Fibroblast of skin of left quadriceps (primary cell): ENCODE data around the gene BNIPL.

Experiments used
- DNase-seq, 2 experiments: peaks; one replicate each; pipeline ENCODE4 v3.0.0-alpha.2; 2013; ENCODE audit warnings: low read depth in 2 of 2

Gene BNIPL

DNA sequence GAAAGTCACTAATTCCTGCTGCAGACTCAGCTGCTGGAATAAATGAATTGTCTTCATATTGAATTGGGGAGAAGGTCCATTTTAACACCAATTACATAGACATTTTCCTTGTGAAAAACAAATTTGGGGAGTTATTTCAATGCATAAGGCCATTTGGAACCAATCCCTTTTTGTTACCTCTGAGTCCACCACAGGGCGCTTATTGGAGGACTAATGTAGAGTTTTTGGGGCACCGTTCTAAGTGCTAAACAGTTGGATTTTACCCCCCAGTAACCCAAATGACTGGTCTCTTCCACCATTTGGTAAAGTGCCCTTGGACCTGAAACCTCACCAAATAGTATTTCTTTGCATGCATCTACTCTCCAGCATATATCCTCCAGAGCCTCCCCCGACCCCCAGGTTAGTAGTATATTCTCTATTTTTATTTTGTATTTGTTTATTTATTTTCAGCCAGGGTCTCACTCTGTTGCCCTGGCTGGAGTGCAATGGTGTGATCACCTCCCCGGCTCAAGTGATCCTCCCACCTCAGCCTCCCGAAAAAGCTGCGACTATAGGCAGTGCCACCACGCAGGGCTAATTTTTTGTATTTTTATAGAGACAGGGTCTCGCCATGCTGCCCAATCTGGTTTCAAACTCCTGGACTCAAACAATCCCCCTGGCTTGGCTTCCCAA is 26.6 kb upstream of the BNIPL start:
- no peak for DNase-seq

DNA sequence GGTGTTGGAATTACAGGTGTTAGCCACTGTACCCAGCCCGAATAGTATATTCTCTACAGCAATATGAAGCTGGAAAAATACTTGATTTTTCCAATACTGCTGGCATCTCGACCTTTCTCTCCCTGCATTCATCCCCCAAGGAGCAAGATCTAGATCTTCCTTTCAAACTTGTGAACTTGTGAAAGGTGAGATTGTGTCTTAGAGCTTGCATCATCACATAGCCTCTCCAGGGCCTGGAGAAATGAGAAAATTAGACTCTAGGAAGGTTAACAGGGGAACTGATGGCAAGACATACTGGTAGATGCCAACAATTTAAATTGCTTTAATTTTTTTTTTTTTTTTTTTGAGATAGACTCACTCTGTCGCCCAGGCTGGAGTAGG is 26.1 kb upstream of the BNIPL start:
- no peak for DNase-seq

DNA sequence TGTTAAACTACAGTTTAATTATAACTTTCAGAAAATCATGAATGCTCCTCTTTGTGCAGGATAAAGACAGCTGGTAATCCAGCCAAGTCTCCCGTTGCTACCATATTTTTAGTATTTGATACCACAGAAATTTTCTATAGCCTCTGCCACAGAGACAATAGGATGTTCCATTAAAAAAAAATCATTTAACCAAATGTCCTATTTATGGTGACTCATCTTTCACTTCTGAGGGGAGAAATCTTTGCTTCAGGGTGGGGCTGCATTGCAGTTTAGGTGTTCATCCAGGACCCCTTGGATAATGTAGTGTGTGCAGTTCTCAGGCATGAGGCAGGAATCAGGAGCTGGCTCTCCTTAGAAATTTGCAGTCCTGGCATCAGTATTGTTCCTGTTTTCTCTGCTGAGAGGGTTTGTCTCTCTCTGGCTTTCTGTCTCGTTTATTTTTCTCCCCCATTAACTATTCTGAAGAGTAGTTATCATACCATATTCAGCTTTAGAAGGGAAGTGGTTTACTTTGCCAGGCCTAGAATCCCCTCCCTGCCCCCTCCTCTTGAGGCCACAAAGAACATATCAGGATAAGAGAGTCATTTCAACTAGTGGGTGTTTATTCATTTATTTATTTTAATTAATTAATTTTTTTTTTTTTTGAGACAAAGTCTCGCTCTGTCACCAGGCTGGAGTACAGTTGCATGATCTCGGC is 25.1 kb upstream of the BNIPL start:
- DNase-seq = no peak

DNA sequence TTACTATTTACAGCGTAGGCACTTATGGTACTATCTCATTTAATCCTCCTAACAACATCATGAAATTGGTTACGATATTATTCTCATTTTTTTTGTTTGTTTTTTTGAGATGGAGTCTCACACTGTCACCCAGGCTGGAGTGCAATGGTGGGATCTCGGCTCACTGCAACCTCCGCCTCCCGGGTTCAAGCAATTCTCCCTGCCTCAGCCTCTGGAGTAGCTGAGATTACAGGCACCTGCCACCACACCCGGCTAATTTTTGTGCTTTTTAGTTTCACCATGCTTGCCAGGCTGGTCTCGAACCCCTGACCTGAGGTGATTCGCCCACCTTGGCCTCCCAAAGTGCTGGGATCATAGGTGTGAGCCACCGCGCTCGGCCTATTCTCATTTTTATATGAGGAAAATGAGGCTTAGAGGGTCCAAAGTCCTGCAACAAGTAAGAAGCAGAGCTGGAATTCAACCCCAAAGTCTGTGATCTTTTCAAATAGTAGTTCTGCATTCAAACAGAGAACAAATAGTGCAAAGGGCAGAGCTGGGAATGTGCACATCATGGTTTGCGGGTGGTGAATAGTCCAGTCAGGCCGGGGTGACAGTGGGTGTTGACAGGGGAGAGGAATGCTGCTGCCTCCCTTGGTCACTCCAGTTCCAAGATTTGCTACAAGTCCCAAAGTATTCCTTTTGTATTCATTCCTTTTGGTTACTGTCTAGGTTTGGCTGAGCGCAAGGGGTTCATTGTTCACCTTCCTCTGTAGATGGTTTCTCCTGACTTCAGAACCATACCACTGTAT is 23.5 kb upstream of the BNIPL start:
- no peak for DNase-seq

DNA sequence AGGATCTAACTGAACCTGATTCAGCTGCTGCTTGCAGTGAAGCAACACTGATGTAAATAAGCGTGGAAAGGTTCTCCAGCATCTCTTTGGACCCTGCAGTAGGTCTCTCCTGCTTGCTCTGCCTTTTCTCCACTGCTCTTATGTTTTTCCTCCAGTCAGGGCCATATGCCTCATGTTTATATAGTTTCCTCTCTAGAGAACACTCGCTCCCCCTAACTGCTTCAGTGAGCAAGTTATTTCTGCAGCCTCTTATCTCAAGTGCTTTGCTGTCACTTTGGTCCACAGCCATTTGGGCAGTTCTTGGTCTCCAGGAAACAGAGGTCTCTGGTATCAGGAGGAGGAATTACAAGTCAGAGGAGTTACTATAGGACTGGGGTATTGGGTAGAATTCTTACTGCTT is 22.9 kb upstream of the BNIPL start:
- DNase-seq = no peak

DNA sequence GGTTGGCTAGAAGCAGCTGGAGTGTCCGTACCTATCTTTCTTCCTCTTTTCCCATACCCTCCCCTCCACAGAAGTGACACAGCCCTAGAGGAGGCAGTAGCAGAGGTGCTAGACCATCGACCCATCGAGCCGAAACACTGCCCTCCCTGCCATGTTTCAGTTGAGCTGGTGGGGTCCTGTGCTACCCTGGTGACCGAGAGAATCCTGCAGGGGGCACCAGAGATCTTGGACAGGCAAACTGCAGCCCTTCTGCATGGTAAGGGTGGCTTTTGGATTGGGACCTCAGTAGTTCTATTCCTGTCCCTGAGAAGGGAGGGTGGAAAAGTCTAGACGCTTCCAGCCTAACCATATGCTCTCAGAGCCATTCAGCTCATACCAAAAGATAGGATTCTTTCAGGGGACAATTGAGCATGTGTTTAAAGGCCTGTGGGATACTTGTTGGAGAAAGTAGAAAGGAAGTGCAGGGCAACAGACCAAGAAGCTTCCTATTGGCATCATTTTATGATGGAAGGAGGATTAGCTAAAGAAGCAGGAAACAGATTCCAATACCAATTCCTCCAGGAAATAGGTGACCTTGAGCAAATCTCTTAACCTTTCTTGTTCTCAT is 11.7 kb upstream of the BNIPL start:
- no peak for DNase-seq

DNA sequence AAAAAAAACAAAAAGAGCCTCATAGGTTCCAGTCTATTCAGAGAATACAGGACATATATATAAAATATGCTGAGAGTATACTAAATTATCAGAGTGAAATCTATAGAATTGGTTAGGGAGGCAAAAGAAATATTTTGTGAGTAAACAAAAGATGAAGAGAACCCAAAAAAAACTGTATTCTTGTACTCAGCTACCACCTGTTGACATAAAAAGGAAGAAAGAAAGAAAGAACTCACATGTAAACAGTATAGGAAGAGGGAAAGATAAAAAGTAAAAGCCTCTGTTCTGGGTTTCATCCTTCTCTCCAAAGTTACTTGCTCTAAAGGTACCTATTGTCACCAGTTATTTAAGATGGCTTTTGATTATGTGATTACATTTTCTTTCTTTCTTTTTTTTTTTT is 9.9 kb upstream of the BNIPL start:
- DNase-seq = no peak

DNA sequence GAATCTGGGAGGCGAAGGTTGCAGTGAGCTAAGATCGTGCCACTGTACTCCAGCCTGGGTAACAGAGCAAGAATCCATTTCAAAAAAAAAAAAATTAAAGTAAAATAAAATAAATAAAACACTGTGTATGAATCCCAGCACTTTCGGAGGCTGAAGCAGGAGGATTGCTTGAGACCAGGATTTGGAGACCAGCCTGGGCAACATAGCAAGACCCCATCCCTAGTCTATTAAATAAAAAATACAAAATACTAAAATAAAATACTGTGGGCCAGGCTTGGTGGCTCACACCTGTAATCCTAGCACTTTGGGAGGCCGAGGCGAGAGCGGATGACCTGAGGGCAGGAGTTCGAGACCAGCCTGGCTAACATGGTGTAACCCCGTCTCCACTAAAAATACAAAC is 4.2 kb upstream of the BNIPL start:
- no peak for DNase-seq

DNA sequence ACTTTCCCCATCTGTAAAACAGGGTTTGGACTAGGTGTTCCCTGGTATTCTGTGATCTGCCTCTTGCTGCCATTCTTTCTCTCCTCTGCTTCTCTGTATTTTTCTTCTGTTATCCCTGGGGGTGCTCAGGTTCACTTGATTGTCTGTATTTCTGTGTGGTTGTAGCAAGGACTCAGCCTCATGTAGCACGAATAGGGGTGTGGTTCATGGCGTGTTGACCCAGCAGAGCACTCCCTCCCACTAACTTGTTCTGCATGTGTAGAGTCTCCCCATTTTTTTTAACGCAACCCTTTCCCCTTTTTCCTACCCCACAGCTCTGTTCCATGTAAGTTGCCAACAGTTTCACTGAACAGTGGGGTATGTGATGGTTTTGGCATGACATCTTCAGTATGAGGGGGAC is 1.2 kb upstream of the BNIPL start:
- no peak for DNase-seq

DNA sequence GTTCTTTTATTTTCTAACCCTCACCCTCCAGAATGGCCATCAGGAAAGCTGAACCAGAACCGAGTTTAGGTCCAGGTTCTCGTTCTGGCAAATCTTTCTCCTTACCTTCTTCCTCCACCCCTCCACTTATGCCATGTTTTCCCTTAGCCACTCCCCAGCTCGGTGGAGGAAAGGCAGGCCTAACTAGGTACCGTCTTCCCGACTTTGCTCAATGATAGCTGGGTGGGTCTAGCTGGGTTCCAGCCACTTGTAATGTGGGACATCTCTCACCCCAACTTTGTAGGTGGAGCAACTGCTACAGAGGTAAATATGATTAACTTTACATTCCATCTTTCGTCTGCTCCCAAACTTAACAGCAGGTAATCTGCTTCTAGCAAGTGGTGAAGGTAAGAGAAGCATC is 646 bp downstream of the BNIPL start:
- no peak for DNase-seq

DNA sequence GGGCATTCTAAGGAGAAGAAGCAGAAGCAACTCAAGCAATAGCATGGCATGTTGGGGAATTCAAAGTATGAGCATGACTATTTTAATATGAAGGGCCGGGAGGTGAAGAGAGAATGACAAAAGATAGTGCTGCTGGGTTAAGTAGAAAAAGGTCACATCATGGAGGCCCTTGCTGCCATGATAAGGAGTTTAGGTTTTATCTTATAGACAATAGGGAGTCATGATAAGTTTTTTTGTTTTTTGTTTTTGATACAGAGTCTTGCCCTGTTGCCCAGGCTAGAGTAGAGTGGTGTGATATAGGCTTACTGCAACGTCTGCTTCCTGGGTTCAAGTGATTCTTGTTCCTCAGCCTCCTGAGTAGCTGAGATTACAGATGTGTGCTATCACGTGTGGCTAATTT is 3.1 kb downstream of the BNIPL start:
- DNase-seq = no peak

DNA sequence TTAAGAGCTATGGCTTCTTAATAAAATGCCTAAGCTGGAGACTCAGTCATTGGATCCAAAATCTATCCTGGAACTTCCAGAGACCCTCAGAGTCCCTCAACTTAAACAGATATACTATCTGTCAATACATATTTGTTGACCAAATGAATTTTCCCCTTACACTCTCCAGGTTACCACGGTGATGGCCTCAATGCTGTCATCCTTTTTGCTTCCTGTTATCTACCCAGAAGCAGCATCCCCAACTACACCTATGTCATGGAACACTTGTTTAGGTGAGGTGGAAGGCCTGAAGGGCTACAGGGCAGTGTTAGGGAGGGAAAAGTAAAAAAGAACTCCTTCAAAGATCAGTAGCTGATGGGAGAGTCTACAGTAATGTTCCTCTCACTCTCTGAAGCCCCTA is 6.8 kb downstream of the BNIPL start:
- DNase-seq = no peak

DNA sequence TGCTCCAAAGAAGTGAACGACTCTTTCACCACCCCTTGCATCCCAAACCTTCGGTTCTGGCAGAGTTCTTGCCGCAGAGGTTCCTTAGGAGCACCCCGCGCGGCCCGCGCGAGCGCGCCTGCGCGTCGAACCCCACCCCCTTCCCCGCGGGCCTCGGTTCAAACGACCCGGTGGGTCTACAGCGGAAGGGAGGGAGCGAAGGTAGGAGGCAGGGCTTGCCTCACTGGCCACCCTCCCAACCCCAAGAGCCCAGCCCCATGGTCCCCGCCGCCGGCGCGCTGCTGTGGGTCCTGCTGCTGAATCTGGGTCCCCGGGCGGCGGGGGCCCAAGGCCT is 11.2 kb downstream of the BNIPL start, which contains the start of gene C1orf56:
C1orf56 (plus strand) TSS at position 161 of the 334 bp plus-strand sequence; CDS start at position 258, 97 bp downstream.
- DNase-seq = peak in 1 of 2 experiments; percentile 38

DNA sequence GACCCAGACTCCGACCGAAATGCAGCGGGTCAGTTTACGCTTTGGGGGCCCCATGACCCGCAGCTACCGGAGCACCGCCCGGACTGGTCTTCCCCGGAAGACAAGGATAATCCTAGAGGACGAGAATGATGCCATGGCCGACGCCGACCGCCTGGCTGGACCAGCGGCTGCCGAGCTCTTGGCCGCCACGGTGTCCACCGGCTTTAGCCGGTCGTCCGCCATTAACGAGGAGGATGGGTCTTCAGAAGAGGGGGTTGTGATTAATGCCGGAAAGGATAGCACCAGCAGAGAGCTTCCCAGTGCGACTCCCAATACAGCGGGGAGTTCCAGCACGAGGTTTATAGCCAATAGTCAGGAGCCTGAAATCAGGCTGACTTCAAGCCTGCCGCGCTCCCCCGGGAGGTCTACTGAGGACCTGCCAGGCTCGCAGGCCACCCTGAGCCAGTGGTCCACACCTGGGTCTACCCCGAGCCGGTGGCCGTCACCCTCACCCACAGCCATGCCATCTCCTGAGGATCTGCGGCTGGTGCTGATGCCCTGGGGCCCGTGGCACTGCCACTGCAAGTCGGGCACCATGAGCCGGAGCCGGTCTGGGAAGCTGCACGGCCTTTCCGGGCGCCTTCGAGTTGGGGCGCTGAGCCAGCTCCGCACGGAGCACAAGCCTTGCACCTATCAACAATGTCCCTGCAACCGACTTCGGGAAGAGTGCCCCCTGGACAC is 11.7 kb downstream of the BNIPL start:
- no peak for DNase-seq

DNA sequence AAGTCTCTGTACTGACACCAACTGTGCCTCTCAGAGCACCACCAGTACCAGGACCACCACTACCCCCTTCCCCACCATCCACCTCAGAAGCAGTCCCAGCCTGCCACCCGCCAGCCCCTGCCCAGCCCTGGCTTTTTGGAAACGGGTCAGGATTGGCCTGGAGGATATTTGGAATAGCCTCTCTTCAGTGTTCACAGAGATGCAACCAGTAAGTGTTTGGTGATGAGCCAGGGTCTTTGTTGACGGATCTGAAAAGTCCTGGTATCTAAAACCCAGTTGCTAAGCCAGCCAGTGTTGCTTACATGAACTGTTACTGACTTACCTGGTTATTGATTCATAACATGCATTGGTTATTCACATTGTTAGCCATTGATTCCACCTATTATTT is 12.3 kb downstream of the BNIPL start:
- no peak for DNase-seq

DNA sequence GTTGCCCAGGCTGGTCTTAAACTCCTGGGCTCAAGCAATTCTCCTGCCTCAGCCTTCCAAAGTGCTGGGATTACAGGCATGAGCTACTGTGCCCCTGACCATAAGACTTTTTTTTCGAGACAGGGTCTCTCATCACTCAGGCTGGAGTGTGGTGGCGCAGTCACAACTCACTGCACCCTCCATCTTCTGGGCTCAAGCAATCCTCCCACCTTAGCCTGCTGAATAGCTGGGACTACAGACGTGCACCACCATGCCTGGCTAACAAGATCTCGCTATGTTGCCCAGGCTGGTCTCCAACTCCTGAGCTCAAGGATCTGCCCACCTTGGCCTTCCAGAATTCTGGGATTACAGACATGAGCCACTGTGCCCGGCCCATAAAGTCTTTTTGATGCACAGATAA is 13.1 kb downstream of the BNIPL start:
- no peak for DNase-seq

DNA sequence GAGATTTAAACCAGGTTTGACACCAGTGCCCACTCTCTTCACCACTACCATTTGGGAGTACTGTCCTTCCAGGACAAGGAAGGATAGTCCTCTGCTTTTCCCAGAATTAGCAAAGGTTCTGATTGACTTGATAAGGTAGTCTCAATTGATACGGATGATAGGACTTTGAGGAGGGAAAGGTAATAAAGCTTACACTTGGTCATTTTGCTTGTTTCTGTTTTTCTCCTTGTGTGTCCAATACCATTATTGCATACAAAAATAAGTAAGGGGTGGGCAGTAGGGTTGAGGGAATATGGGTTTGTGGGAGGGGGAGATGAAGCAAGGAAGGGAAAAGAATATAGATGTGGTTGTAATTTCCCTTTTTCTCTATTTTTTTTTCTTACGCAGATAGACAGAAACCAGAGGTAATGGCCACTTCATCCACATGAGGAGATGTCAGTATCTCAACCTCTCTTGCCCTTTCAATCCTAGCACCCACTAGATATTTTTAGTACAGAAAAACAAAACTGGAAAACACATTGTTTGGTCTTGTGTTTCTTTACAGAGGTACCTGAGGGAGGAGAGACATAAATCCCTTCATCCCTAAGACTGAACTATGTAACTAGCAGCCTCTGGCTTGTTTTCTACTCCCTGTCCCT is 13.8 kb downstream of the BNIPL start:
- no peak for DNase-seq

DNA sequence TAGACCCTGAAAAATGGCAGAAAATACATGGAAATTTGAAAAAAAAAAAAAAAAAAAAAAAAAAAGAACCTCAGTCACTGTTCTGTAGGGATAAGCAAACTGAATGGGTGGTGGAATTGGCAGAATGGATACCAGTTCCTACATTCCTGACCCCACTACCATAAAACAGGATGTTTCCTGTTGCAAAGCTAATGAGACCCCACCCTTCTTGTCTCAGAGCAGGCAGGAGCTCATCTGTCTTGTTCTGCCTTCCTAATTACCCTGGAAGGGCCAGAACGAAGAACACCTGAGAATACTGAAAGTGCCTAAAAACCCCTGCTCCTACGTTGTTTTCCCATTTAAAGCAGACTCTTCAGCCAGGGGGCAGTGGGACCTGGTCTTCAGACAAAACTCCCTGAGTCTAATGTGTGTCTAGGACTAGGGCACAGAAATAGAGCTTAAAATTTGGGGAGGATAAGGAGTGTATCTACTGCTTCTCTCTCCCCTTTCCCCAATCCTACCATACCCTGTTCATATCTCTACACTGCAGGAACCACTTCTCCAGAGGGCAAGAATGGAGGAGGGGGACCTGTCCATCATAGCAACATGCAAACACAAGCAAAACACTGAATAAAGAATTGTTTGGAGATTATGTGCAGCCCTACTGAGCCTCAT is 15.1 kb downstream of the BNIPL start:
- DNase-seq = no peak

DNA sequence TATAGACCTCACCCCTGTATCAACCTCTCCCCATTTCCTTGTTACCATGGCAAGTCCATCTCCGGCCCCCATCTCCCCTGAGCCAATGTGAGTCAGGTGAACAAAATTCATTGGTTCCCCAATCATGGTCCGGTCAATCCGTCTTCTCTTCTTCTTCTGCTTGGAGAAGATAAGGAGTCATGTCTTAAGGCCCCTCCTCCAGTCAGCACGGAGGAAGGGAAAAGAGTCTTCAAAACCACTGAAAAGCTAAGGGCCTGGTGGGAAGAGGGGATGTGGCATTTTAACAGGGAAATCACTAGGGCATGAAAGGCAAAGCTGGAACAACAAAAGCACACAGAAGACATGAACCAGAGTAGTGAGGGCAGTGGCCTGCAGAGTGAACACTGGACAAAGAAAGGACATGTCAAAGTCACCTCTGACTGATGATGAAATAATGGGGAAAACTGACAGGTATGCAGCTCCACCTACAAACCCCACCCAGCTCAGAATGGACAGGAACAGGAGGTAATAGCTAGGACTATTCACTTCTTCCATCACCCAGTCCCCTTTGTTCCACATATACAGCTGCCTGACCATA is 18.7 kb downstream of the BNIPL start:
- no peak for DNase-seq

DNA sequence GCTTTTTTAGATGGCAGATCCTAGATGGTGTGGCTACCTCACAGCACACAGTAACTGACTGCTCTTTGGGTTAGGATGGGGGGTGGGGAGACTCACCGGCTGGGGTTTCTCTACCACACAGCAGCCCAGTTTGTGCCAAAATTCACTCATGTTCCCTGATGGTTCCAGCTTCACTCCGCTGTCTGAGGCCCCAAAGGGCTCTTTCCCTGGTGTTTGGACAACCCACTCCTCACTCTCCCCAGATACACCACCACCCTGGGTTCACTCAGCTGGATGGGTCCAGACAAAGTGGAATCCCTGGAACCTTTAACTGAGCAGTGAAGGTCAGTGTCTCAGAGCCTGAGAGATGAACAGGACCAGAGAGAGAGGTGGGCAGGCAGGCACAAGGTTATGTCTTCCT is 19.2 kb downstream of the BNIPL start:
- no peak for DNase-seq

DNA sequence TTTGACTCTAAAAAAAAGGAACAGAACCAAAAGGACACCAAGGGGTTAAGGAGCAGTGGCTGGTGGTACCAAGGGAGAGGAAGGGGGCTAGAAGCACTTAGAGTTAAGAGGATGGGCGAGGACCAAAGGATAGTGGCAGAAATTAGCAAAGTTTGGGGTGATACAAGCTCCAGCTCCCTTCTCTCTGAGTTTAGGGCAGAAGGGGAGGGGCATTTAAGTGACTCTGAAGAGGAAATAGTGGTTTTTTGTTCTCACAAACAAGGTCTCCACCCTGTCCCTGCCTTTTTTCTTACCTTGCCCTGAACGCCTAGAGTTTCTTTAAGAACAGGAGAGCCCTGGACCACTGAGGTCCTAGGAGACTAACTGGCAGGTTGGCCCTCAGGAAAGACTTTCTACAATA is 19.8 kb downstream of the BNIPL start:
- DNase-seq = no peak
